K562 (cell line): Measurements from ENCODE around the gene CLEC4M. TPM values are rescaled to one million over a fixed set of nuclear protein-coding genes. Genes with fewer than 3 reads are reported as not detected.

Experiments
- ATAC-seq: fragments of 200-7000 bp; cut with Tn5 transposase; 3 replicates; pipeline ENCODE4 v1.9.1; 2020; ENCODE audit warnings: moderate library complexity
- BruUV-seq: library from RNA; stranded (reverse); fragments of 400-500 nt; replicated peaks from 2 replicates; lab custom pipeline; 2021; lab: Mats Ljungman, UMichigan
- CTCF ChIA-PET: fragments of 300-600 bp; formaldehyde crosslinking; extraction: SDS; loops from one replicate; lab custom pipeline; 2021; ENCODE audit warnings: low intra/inter-chr PET ratio; lab: Yijun Ruan, JAX
- POLR2A ChIA-PET: fragments of 300-600, 350-650 bp; sonication (Branson Sonifier 250); formaldehyde crosslinking; extraction: SDS; loops from one replicate; lab custom pipeline; 2021; ENCODE audit warnings: antibody characterized with exemption, inconsistent platforms; lab: Yijun Ruan, JAX
- DNase-seq, 4 experiments: peaks; one replicate each; pipeline versions ENCODE4 v3.0.0 to v3.0.0-alpha.2; 2011 to 2018; ENCODE audit warnings: low spot score in 3 of 4, mixed read lengths in 3 of 4; ENCODE audit errors: extremely low read depth in 1 of 4
- FAIRE-seq: peaks from 2 replicates; lab custom pipeline; 2011; peaks lifted over from hg19 to GRCh38; lab: Jason Lieb, UNC
- H2AFZ ChIP-seq: 2 replicates; pipeline ENCODE4 v1.6.0; 2011; ENCODE audit warnings: low read depth, low read length, control low read depth, inconsistent platforms
- H3K27ac ChIP-seq: fragments of 200-600 bp; 3 replicates; pipeline ENCODE4 v1.8.0; 2011; ENCODE audit warnings: low read depth, mild to moderate bottlenecking, control low read depth, inconsistent platforms, low read length, moderate library complexity, mixed read lengths; ENCODE audit errors: extremely low read depth
- H3K27me3 ChIP-seq, 2 experiments: fragments of 300-600 bp in 1 of 2; 2 replicates in 1 of 2; 3 replicates in 1 of 2; pipeline versions ENCODE4 v1.6.0 to v1.8.0; 2011; ENCODE audit warnings: inconsistent platforms in 2 of 2, low read length in 2 of 2, mild to moderate bottlenecking in 1 of 2, mixed read lengths in 1 of 2, moderate library complexity in 1 of 2; ENCODE audit not compliant: control insufficient read depth in 2 of 2, insufficient read depth in 2 of 2
- H3K36me3 ChIP-seq: fragments of 300-600 bp; 3 replicates; pipeline ENCODE4 v1.8.0; 2011; ENCODE audit warnings: mild to moderate bottlenecking, low read length, inconsistent platforms; ENCODE audit not compliant: control insufficient read depth, insufficient read depth
- H3K4me1 ChIP-seq, 2 experiments: fragments of 200-600 bp in 1 of 2; replicated peaks in 1 of 2; 2 replicates in 1 of 2; 3 replicates in 1 of 2; pipeline versions ENCODE4 v1.5.1 to v1.8.0; 2011; ENCODE audit warnings: inconsistent platforms in 2 of 2, low read length in 2 of 2, mild to moderate bottlenecking in 1 of 2, mixed read lengths in 1 of 2, moderate library complexity in 1 of 2; ENCODE audit not compliant: control insufficient read depth in 2 of 2, insufficient read depth in 2 of 2
- H3K4me2 ChIP-seq: 2 replicates; pipeline ENCODE4 v1.6.1; 2011; ENCODE audit warnings: low read length, control low read depth, inconsistent platforms, mixed read lengths; ENCODE audit not compliant: insufficient read depth
- H3K4me3 ChIP-seq: fragments of 200-600 bp; sonication (generic), shearing (Covaris generic); 2 replicates; pipeline ENCODE4 v1.5.1; 2016; ENCODE audit warnings: control low read depth, inconsistent platforms
- H3K79me2 ChIP-seq: fragments of 200-600 bp; 3 replicates; pipeline ENCODE4 v1.8.0; 2011; ENCODE audit warnings: low read length, inconsistent platforms; ENCODE audit not compliant: control insufficient read depth, insufficient read depth
- H3K9ac ChIP-seq, 2 experiments: 2 replicates each; pipeline versions ENCODE4 v1.6.0 to v1.6.1; 2011; ENCODE audit warnings: low read depth in 2 of 2, low read length in 2 of 2, control low read depth in 1 of 2, inconsistent platforms in 1 of 2, mild to moderate bottlenecking in 1 of 2, mixed read lengths in 1 of 2; ENCODE audit not compliant: insufficient read depth in 1 of 2
- H3K9me1 ChIP-seq: one replicate; pipeline ENCODE4 v1.6.0; 2011; ENCODE audit warnings: inconsistent platforms, mild to moderate bottlenecking, low read length, moderate library complexity; ENCODE audit not compliant: control insufficient read depth, insufficient read depth
- H3K9me3 ChIP-seq: replicated peaks from 2 replicates; pipeline ENCODE4 v1.5.1; 2011; ENCODE audit warnings: low read depth, low read length, inconsistent platforms; ENCODE audit not compliant: control insufficient read depth, insufficient read depth
- H4K20me1 ChIP-seq: replicated peaks from 2 replicates; pipeline ENCODE4 v1.6.1; 2011; ENCODE audit warnings: low read length, inconsistent platforms, mixed read lengths; ENCODE audit not compliant: control insufficient read depth, insufficient read depth
- CREB5 ChIP-seq: fragments of 250-450 bp; sonication (Bioruptor Pico); IDR thresholded peaks from 2 replicates; pipeline ENCODE4 v1.5.0; 2020; ENCODE audit warnings: mild to moderate bottlenecking
- ELF2 ChIP-seq: fragments of 250-450 bp; sonication (Bioruptor Pico); IDR thresholded peaks from 2 replicates; pipeline ENCODE4 v1.5.0; 2021; ENCODE audit warnings: mild to moderate bottlenecking
- EZH2 ChIP-seq: IDR thresholded peaks from 2 replicates; pipeline ENCODE4 v1.6.1; 2012; ENCODE audit warnings: low read depth, mild to moderate bottlenecking, inconsistent platforms, low read length, borderline replicate concordance
- MAZ ChIP-seq, 2 experiments: fragments of 450-650 bp in 1 of 2; sonication (generic) in 1 of 2; formaldehyde crosslinking; IDR thresholded peaks in 1 of 2; conservative IDR thresholded peaks in 1 of 2; 2 replicates each; pipeline versions ENCODE4 v1.4.0 to v1.5.0; 2020; ENCODE audit warnings: mild to moderate bottlenecking in 1 of 2, missing genetic modification reagents in 1 of 2
- MECOM ChIP-seq: fragments of 250-450 bp; sonication (Bioruptor Pico); IDR thresholded peaks from 2 replicates; pipeline ENCODE4 v1.8.0; 2022; ENCODE audit warnings: inconsistent platforms
- NR4A1 ChIP-seq, 2 experiments: fragments of 250-450 bp in 1 of 2; fragments of 450-650 bp in 1 of 2; sonication (Bioruptor Pico) in 1 of 2; IDR thresholded peaks; 2 replicates each; pipeline versions ENCODE4 v1.4.0 to v1.6.1; 2016 to 2020; ENCODE audit warnings: mild to moderate bottlenecking in 2 of 2, missing compliant biosample characterization in 1 of 2, missing genetic modification characterization in 1 of 2, moderate library complexity in 1 of 2
- PRDM10 ChIP-seq: fragments of 450-650 bp; IDR thresholded peaks from 2 replicates; pipeline ENCODE4 v1.6.1; 2018; ENCODE audit not compliant: partially characterized antibody
- PTTG1 ChIP-seq: fragments of 450-650 bp; IDR thresholded peaks from 2 replicates; pipeline ENCODE4 v1.6.1; 2016; ENCODE audit warnings: low read depth, mild to moderate bottlenecking, missing genetic modification characterization, missing compliant biosample characterization
- RNF2 ChIP-seq: sonication (generic); IDR thresholded peaks from 2 replicates; pipeline ENCODE4 v1.6.1; 2016
- SPI1 ChIP-seq: IDR thresholded peaks from 2 replicates; pipeline ENCODE4 v1.6.1; 2011; ENCODE audit warnings: low read depth, low read length, control low read depth, borderline replicate concordance
- ZMIZ1 ChIP-seq, 2 experiments: fragments of 150-350 bp in 1 of 2; IDR thresholded peaks; 2 replicates each; pipeline ENCODE4 v1.6.1; 2012 to 2016; ENCODE audit warnings: low read depth in 2 of 2, low read length in 2 of 2, mild to moderate bottlenecking in 1 of 2, moderate library complexity in 1 of 2
- ZNF24 ChIP-seq: fragments of 450-650 bp; IDR thresholded peaks from 2 replicates; pipeline ENCODE4 v1.6.1; 2016
- ZNF561 ChIP-seq: fragments of 450-650 bp; formaldehyde crosslinking; conservative IDR thresholded peaks from 2 replicates; pipeline ENCODE4 v1.4.0; 2020; ENCODE audit warnings: mild to moderate bottlenecking, moderate library complexity
- WGBS: fragments of 100-300 bp; shearing (Covaris generic); methylation state at CpG from one replicate; pipeline ENCODE4 v1.1.6; 2016; ENCODE audit warnings: low coverage, mixed read lengths; ENCODE audit not compliant: insufficient coverage; ENCODE audit errors: missing lambda C conversion rate; 5-methylcytosine and 5-hydroxymethylcytosine counted together
- in situ Hi-C: fragments of 300-500 bp; cut with MboI; formaldehyde crosslinking; loops from 4 replicates; pipeline ENCODE4 v1.15.0; 2018; ENCODE audit warnings: inconsistent platforms, mixed read lengths
- intact Hi-C: fragments of 100-400 bp; cut with micrococcal nuclease; formaldehyde crosslinking; loops from 2 replicates; pipeline ENCODE4 v1.14.2; 2022
- polyA plus RNA-seq, 8 experiments: library from polyadenylated mRNA; depleted of rRNA in 4 of 8; stranded (reverse) in 5 of 8; unstranded in 3 of 8; fragments of >200 nt; fragmentation: Nextera tagmentation in 2 of 8; fragmentation: Illumina TruSeq in 1 of 8; extraction: Ambion mirVana in 2 of 8; extraction: Trizol in 1 of 8; gene quantifications; 2 replicates each; pipeline versions ENCODE4 v1.2.1 to v1.2.3, GENCODE V29; 2011 to 2014; ENCODE audit warnings: inconsistent platforms in 1 of 8, missing spikeins in 1 of 8
- total RNA-seq, 7 experiments: library from RNA; depleted of rRNA in 6 of 7; stranded (reverse); fragments of >200 nt in 6 of 7; fragmentation: Illumina TruSeq in 2 of 7; extraction: Trizol in 2 of 7; gene quantifications; 2 replicates each; pipeline versions ENCODE4 v1.2.1 to v1.2.3, GENCODE V29; 2011 to 2021; ENCODE audit warnings: low replicate concordance in 1 of 7

Gene CLEC4M
- total and polyA plus RNA-seq, 9 of the 15 experiments (the other 6 are each of a cell fraction or from before 2014, with no cell fraction given) = 0.08 to 0.18 TPM; not detected in 7

GRCh38 chr19:7788178-7788932 is 25.3 kb downstream of the CLEC4M start:
- Histone ChIP-seq H3K79me2 (no peaks in the 10 kb centered on the region), H3K27me3 (peaks cover 0 to 23% of the 10 kb centered on the region in 2 experiments; a peak in 3 of 5 replicates), H3K4me2 (no peak overlapping the region), H2AFZ (no peak overlapping the region), H4K20me1 (no peaks in the 10 kb centered on the region), H3K4me1 (peaks cover 0 to 16% of the 10 kb centered on the region in 2 experiments; a peak in 2 of 5 replicates), H3K36me3 (no peaks in the 10 kb centered on the region), H3K9me3 (no peaks in the 10 kb centered on the region), H3K4me3 (no peak overlapping the region), H3K9ac (no peak overlapping the region), H3K9me1 (no peaks in the 10 kb centered on the region), H3K27ac (no peak overlapping the region)
- DNase-seq (no peak), FAIRE-seq (no peak), ATAC-seq (no peak)
- in situ Hi-C loops (no loop called here), intact Hi-C loops (no loop called here)
- 27% methylated on average over 28 of the region's 67 CpGs for WGBS
- POLR2A ChIA-PET = no interaction called here
- no TSS peak for BruUV-seq
- CTCF ChIA-PET = no interaction called here
- TF ChIP-seq ELF2 = no peak
- no peak for TF ChIP-seq ZNF561 (CRISPR knock-in tag)
- no peak for TF ChIP-seq MAZ (CRISPR knock-in tag; conservative IDR thresholded peaks at IDR 0.05 in 1 of 2, IDR thresholded peaks at IDR 0.05 in 1 of 2)
- no peak for TF ChIP-seq CREB5 (CRISPR knock-in tag)
- TF ChIP-seq RNF2 = no peak
- TF ChIP-seq ZNF24 = no peak
- no peak for TF ChIP-seq ZMIZ1 (IDR thresholded peaks at IDR 0.05; ENCODE audit: low read depth in 2 of 2, low read length in 2 of 2)
- TF ChIP-seq PTTG1 (tag) = no peak
- TF ChIP-seq NR4A1 (CRISPR knock-in tag; IDR thresholded peaks at IDR 0.05) = no peak
- no peak for TF ChIP-seq NR4A1 (tag; IDR thresholded peaks at IDR 0.05)
- TF ChIP-seq MECOM (CRISPR knock-in tag) = no peak
- no peak for TF ChIP-seq PRDM10
- TF ChIP-seq SPI1 = no peak
- TF ChIP-seq EZH2 = no peak
